GM10847 (cell line): ENCODE results near the gene SNRPB2.
A peak's percentile ranks its signal among the peaks of the same experiment; 100 is the strongest.

Experiments used
- POLR2A ChIP-seq: IDR thresholded peaks from 2 replicates; pipeline ENCODE4 v1.6.1; 2011; ENCODE audit not compliant: insufficient read length; ENCODE audit errors: extremely low read depth

SNRPB2 gene

DNA sequence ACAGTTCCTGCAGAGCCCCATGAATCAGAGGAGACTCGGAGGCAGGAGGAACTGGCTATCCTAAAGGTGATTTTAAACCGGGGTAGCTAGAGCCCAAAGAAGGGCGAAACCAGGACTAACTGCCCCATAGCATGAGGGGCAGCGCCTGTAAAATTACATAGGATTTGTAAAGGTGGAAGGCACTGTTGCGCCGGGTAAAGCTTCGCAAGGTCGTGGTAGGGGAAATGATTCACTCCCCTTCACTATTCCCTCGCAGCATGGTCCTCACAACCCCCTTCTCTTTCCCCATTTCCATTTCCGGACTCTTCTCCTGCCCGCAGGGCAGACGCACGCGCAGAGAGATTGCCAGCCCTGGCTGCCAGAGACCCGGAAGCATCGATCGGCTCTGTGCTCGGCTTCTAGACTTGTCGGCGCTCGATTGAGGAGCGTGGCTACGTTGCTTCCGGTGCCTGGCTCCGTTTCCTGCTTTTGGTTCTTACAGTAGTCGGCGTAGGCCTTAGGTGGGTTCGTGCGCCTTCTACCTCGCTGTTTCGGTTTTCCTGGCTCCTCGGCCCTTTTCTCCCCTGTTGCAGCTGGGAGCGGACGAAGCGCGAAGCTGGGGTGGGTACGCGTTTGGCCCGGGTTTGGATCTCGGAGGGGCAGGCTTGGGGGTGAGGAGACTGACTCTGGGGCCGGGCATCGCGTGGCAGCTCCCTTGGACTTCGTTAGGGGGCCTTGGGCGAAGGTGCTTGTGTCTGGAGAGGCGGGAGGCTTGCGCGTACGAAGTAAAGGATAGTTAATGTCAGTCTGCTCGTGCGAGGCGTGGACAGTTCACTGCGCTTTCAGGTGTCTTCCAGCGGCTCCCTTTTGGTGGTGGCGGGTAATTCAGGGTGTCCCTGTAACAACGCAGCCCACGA lies at the start of gene SNRPB2:
SNRPB2 (plus strand) TSS at position 462 of the 896 bp plus-strand sequence. CDS start 1,677 bp downstream, outside the sequence.
- peak; percentile 79 for TF ChIP-seq POLR2A

DNA sequence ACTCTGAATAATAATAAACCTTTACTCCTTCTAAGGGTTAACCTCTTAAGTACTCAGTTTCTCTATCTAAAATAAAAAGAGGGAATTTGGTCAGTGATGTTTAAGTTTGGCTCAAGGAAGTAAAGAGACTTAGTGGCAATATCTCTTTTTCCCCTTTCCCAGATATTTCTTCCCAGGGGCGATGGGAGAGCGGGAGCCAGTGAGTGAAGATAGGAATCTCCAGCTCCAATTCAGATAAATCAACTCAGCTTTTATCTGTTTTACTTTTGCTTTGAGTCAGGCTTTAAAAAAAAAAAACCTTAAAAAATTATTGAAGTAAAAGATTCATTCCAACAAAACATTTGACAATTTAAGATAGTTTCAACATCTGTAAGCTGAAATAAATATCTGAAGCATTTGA lies 45.4 kb upstream of the SNRPB2 start:
- no peak for TF ChIP-seq POLR2A

DNA sequence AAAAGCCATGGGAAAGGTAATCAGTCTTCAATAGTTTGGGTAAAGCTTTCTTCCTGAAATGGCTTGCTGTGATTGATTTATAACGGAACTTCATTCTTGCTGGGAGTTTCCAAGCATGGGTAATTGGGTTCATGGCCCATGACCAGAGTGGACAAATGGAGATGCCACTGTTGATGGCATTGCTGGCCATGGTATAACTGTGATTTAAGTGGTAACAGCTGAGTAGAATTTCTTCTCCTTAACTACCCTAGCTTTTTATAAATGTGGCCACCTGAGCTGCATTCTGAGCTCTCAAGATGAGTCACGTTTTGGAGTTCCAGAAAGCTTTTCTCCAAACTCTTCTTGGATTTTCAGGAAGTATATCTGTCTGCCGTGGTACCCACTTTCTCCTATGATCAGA lies 39.9 kb upstream of the SNRPB2 start:
- no peak for TF ChIP-seq POLR2A

DNA sequence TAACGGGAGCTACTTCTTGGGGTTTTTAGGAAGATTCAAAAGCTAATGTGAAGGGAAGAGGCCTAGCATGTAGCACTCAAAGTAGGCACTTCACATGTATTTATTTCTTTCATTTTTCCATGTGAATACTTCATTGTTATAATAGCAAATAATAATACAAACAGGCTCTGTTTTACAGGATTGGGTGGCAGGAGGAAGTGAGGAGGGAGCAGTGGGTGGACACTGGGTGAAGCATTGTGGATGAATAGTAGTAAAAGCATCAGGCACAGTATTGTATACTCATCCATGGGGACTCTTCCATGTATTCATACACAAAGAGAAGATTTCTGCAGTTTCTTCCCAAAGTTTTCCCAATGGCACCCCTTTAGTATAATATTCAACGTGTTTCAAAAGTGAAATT lies 38.4 kb upstream of the SNRPB2 start:
- no peak for TF ChIP-seq POLR2A

DNA sequence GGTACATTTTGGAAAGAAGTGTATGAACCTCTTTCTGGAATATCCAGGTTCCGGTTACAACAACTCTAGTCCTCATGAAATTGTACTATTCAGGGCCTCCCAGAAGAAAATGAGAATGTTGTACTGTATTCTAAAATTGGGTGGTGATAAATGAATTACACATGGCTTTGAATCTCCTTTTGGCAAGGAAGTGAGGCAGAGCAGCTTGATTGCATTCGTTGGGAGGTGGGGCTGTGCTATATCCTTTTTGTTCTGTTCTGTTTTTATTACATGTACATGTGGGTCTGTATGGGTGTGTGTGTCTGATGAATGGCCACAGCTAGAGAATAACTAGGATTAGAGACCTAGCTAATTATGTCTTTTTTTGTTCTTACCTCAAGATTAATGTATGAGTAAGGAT lies 37.8 kb upstream of the SNRPB2 start:
- no peak for TF ChIP-seq POLR2A

DNA sequence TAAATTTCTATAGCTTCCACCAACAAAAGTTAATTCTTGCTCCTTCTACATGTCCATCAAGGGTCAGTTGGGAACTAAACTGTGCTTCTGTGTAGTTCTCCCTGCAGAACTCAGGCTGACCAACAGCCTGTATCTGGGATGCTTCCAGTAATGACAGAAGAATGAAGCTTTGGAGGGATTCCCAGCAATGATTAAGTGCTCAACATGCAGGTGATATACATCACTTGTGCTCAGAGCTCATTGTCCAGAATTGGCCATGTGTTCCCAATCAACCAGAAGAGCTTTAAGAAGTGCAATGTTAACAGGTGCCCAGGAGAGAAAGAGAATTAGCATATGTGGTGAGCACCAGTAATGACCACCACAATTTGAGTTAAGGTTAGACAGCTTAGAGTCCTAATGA lies 37.4 kb upstream of the SNRPB2 start:
- no peak for TF ChIP-seq POLR2A

DNA sequence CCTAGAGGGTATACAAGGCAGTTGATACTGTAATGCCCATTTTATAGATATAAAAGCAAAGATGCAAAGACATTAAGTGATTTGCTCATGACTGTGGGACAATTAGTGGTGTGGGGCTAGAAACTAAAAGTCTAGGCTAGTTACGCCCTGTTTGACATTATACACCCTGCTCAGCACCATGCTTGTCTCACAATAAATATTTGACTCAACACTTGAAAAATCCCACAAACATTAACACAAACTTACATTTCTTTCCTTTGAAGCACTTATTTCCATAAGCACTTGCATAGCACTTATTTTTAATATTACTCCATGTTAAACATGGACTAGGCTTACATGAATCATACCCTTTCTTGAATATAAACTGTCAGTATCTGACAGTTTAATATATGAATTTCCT lies 36.5 kb upstream of the SNRPB2 start:
- TF ChIP-seq POLR2A = no peak

- TF ChIP-seq POLR2A = no peak
These were observed 35.7 kb upstream of the SNRPB2 start for GRCh38 chr20:16694161-16694560.

GRCh38 chr20:16695628-16696027 lies 34.2 kb upstream of the SNRPB2 start:
- no peak for TF ChIP-seq POLR2A

DNA sequence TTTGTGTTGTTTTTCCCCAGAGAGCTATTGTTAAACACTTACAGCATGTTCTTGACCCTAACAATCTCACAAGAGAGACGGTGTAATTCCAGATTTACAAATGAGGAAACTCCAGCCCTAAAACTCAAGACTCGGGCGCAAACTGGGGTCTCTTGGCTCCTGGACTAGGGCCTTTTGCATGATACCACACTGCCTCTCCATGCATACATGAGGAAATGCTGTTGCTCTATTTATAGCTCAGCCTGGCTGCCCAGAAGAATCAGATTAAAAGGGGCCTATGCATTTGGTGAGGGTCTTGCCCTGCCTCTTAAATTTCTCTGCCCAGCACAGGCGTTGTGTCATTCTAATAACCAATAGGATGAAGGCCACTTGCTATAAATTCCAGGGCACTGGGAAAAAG lies 30.5 kb upstream of the SNRPB2 start:
- TF ChIP-seq POLR2A = no peak

- no peak for TF ChIP-seq POLR2A
These were observed 28.5 kb upstream of the SNRPB2 start for GRCh38 chr20:16701296-16701695.

DNA sequence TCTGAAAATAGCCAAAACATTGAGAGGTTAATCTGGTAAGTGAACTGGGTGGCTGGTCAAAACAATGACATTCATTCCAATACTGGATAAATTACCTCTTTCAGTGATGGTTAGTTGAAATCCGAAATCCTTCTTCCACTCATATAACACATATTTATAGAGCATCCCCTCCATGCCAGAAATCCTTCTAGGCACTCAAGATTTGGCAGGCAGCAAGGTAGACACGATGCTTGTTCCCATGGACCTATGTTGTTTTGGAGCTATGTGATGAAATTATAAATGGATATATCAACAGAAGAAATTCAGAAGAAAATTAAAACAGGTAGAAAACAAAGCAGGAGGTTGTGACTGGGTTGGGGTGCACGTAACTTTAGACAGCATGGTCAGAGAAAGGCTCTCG lies 26.3 kb upstream of the SNRPB2 start:
- no peak for TF ChIP-seq POLR2A

DNA sequence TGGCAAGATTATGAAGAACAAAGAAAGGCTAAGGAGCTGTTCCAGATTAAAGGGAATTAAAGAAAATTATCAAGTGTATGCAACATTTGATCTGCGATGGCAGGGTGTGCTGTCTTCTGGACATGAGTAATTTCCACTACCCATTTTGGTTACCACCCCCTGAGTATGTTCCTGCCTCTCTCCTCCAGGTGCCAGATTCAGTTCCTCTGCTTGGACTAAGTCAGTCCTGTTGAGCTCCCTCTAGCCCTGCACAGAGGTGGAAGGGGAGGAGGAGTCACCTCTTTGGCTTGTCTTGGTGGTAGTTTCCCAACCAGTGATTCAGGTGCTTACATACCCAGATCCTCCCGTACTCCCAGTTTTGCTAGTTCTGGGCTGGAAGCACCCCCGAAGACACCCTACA lies 22.2 kb upstream of the SNRPB2 start:
- TF ChIP-seq POLR2A = no peak

DNA sequence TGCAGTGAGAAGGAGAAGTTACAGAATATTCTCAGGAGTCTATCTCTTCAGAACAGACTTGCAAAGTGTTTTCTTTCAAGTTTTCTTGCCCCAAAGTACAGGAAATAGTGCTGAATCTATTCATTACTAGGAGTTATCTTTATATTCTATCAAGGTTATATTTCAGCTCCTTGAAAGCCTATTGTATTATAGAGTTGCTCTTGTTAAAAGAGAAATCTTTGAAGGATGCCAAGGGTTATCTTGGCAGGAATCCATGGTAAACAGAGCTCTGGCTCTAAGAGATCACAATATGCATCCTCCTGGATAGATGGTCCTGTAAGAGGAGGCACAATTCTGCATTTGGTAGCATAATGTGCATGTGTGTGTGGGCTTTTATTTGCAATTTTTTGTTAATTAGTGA lies 21.2 kb upstream of the SNRPB2 start:
- no peak for TF ChIP-seq POLR2A

- no peak for TF ChIP-seq POLR2A
These were observed 20.8 kb upstream of the SNRPB2 start for GRCh38 chr20:16709017-16709416.

DNA sequence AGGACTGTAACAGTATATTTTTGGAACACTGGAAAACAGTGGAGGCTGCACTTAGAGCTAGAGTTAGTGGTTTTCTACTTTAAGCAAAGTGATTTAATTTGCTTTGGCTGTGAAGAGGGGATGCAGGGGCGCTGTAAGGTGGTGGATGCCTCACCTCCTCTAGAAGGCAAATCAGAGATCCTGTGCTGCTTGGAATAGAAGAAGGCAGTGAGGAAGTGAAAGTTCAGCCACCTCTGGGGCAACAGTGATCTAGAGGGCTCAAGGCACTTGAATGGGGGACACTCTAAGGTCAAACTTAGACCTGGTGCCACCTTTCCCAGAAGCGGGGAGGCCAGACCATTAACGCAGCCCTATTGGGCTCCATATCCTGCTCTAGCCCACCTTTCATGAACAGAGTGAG lies 19.0 kb upstream of the SNRPB2 start:
- no peak for TF ChIP-seq POLR2A
